Limb (tissue), 2 donors: ENCODE measurements around the gene FSTL5.
A peak's percentile ranks its signal among the peaks of the same experiment; 100 is the strongest.
"Not testable (repeated sequence)": the region's sequence is repeated elsewhere in the genome, so short reads cannot be mapped to it uniquely, and the experiment has no call there.

Experiments
- DNase-seq, 2 donors: peaks; one replicate each; pipeline ENCODE4 v3.0.0-alpha.2; 2016; ENCODE audit errors: extremely low spot score in 2 of 2

FSTL5 gene

GRCh38 chr4:161850631-161851030, 313.2 kb downstream of the FSTL5 start:
- DNase-seq: no peak

DNA sequence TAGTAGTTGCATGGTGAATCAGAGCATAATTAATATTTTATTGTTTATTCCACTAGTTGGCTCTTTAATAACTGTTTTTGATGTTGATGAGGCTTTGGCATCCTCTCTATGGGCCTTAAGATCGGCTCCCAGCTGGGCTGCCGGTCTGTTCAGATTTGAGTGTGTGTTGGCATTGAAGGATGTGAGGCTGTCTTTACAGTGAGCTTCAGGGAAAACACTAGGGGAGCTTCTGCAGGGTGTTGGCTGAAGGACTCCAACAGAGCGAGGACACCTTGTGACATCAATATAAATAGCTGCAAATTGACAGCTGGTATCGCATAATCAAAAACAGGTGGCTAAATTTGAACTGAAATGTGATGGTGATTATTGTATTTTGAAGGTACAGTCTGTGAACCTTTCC, 322.0 kb downstream of the FSTL5 start:
- DNase-seq: no peak

DNA sequence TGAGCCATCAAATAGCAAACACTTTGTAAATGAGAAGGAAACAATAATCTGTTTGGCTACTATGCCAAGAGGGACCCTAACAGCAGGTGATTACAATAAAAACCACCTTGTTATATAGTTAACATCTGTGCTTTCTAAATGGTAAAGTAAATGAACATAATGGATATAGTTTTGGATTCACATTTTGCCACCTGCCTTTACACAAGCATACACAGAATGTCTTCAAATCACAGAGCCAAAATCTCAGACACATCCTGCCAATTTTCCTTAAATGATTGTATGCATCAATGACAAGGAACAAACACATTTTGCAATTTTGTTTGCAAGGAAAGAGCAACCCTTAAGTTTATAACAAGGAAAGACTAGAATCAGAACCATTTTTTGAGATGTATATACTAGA, 334.2 kb downstream of the FSTL5 start:
- DNase-seq: no peak

DNA sequence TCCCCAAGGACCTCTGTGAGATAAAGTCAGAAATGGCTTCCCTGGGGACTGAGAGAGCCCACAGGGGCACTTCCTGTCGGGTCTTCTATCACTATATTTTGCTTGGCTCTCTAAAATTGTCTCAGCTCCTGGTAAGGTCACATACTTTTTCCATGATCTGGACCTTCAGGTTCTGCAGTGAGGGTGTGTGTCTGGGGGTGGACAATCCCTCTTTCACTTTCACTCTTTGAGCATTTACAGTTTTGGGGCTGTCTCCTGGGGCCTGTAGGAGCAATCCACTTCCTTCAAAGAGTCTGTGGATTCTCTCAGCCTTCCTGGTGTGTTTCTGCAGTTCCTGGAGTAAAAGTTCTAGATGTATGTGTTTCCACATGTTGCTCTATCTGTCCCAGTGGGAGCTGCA, 335.7 kb downstream of the FSTL5 start:
- no peak for DNase-seq

- no peak for DNase-seq
Measured at GRCh38 chr4:161827013-161827412, 336.8 kb downstream of the FSTL5 start.

DNA sequence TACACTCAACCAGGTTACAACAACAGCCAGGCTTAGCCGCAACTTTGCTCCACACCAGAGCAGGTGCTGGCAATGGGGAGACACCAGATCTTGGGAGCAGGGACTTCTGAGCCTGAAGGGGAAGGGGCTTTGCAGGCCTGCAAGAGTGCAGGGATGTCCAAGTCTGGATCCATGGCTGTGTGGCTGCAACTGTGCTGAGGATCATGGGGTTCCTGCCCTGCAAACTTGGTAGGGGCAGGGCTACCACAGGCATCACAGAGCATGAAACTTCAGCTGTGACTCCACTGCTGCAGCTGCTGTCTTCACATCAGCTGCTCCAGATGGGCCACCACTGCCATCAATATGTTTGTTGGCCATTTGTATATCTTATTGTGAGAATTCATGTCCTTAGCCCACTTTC, 340.4 kb downstream of the FSTL5 start:
- no peak for DNase-seq

DNA sequence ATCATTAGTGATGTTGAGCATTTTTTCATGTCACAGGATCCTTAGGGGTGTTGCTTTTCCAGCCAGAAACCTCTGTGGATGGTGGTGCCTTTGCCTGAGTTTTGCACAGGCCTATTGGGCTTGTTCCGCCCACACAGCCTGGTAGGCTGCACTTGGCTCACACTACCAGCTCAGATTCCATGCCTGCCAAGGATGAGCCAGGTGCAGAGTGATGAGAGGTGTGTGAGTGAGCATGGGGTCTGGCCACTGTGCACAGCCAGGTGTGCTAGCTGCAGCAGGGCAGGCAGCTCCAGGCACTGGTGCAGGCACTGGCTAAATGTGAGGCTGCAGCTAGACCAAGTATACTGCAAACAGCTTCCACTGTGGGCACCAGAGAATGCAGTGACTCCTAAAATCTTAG, 341.6 kb downstream of the FSTL5 start:
- no peak for DNase-seq

DNA sequence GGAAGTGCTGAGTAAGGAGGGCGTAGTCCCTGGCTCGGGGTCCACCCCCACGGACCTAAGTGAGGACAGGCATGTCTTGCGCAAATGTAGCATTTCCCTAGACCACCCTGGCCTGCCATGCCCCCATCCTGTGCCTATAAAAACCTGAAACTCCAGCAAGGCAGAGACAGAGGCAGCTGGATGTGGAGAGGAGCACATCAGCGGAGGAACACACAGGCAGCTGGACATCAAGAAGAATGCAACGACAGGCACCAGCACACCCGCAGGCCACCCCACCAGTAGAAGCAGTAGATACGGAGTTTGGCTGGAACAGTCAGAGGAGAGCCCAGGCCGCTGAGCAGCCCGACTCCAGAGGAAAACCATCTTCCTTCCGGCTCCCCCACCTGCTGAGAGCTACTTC, 345.9 kb downstream of the FSTL5 start:
- no peak for DNase-seq

DNA sequence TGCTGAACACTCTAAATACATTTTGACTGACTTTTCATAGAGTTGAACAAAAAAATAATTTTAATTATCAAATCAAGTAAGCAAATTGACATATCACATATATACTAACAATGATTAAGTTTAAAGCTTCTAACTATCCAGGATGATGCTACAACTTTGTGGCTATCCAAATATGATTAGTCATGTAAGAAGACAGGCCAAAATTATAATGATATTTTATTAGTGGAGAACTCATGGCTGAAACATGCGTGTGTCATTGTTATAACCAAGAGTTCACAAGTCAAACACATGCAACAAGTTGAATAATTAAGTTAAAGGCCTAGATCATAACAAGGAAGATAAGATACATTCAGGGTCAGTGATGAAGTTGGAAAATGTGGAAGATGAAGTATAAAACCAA, 346.8 kb downstream of the FSTL5 start:
- DNase-seq: no peak

DNA sequence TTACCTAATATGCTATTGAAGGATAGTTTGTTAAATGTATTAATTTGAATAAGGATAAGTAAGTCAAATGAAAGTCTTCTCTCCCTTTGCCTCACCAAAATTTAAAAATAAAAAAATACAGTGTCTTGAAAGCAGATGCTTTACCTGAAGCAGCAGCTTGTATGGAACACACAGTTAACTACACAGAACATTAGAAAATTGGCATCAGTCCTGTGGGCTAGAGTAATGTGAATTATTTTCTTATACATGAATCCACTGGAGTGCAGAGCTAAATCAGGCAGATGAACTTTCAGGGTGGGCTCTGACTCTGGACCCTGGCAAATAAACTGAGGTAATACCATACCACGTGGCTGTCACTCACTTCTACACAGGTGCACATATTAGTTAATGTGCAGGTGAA, 348.0 kb downstream of the FSTL5 start:
- DNase-seq: no peak

DNA sequence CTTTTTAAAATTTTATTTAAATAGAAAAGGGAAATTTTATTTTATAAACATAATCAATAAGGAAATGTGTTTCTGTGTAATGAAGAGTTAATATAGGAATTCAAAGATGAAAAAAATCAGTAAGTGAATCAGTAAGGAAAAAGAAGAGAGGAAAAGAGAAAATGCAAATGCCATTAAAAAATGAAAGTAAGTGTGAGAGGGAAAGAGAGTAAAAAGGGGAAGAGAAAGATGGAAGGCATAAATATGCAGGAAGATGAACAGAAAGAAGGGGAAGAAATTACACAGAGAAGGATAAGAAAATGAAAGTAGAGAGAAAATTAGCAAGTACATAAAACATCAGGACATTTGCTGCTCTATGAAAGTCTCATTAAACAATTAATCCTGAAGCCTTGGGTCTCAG, 349.9 kb downstream of the FSTL5 start:
- DNase-seq: no peak

- DNase-seq: no peak
Measured at GRCh38 chr4:161813389-161813788, 350.4 kb downstream of the FSTL5 start.

GRCh38 chr4:161803171-161803570, 360.6 kb downstream of the FSTL5 start:
- no peak for DNase-seq

GRCh38 chr4:161799710-161800109, 364.1 kb downstream of the FSTL5 start:
- DNase-seq: no peak

DNA sequence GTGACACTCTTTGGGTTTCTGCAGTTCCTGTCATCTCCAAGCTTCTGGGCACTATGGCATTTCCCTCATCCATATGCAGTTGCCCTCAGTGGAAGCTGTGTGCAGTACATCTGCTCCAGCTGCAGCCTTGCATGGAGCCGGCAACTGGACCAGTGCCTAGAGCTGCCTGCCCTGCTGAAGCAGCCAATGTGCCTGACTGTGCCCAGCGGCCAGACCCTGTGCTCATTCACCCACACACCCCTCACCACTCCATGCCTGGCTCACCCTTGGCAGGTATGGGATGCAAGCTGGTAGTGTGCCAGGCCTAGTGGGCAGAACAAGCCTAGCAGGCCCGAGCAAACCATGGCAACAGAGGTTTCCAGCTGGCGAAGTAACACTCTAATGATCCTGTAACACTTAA, 370.8 kb downstream of the FSTL5 start:
- peak in 1 of 2 donors; percentile 25 for DNase-seq

DNA sequence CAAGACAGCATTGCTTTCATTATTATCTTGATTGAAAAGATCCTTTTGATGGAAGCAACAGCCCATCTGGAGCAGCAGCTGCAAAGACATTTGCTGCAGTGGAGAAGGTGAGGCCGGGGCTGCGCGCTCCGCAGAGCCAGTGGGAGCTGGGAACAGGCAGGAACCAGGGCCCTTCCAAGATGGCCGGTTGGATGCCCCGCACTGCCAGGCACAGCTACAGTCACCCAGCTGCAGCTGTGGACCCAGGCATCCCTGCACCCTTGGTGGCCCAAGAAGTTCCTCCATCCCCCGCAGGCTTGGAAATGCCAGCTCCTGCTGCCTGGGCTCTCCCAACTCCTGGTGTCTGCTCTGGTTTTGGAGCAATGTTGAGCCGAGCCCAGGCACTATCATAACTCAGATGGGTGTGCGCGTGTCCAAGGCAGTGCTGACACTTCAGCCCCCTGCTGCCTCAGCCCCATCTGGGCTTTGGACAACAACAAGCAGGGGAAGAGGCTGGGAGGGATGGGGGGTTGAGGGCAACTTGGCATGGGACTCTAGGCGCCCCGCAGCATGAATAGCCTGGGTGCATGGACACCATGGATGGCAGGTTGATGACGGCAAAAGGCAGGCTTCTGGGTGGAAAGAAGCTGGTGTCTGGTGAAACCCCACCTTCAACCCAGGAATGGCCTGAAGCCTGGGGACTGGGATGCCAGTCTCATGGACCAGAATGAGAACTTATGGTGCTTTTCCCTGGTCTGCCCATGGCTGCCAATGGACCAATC, 371.8 kb downstream of the FSTL5 start:
- DNase-seq: no peak

DNA sequence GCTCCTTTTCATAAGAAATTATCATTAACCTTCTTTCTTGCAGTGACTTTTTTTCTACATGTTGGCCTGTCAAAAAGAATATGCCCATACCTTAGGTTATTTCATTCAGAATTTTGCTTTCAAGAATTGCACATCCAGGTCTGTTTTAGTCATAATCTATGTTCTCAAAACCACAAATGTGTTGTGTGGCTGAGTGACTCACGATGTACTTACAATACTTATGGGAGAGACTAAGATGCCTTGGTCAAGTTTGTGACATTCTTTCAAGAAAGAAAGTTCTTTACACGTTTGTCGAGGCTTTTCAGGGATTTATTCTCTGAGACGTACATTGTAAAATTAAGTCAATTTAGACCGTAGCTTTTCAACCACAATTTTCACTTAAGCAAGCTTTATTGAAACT, 396.7 kb downstream of the FSTL5 start:
- DNase-seq: no peak

GRCh38 chr4:161762796-161763195, 401.0 kb downstream of the FSTL5 start:
- no peak for DNase-seq

DNA sequence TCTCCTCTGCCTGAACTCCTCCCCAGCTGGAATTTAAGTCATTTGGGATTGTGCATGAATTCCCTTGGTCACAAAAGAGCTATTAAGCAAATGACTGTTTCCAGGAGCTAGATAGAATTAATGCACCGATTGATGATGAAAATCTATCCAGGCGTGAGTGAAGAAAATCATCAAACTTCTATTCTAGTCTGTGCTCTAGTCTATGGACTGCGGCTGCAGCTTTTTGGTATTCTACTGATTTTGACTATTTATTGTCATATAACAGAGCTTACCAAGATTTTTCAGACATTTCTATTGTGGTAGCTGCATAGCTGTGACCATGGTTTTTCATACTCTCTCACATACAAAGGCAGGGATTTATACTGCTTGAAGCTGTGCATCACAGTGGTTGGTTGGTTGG, 403.8 kb downstream of the FSTL5 start:
- DNase-seq: no peak

GRCh38 chr4:161758412-161758811, 405.4 kb downstream of the FSTL5 start:
- DNase-seq: not testable (repeated sequence)

DNA sequence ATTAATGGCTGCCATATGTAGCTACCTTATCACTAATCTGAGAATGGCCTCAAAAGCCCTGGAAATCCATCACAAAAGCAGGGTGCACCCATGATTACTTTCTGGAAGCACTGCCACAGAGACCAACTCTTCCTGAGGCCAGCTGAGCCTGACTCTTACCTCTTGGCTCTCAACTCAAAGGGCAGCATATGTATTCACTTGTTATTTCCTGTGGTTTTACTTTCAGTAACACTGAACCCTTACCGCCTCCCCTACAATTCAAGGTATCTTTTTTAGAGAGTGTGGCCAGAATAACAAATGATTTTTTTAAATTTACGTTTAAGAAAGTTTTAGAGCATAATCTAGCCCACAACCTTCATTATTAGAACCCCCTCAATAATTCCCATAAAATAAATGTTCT, 434.9 kb downstream of the FSTL5 start:
- no peak for DNase-seq

DNA sequence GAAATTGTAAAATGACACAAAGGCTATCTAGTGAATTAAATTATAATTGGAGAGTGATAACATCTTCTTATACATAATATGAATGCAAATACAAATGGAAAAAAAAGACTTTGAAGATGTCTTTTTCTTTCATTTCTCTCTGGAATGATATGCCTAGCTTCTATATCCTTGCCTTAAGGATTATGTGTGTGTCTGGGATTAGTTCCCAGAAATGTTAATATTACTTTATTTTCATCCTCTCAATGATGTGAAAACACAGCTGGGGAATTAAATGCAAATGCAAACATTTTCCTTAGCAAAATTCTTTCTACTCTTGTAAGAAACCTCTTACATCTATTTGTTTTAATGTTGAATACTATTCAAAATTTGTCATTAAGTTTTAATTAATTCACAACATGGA, 441.9 kb downstream of the FSTL5 start:
- peak in 1 of 2 donors; percentile 4 for DNase-seq

GRCh38 chr4:161717084-161717483, 446.7 kb downstream of the FSTL5 start:
- no peak for DNase-seq

- DNase-seq: peak in 1 of 2 donors; percentile 18
Measured at GRCh38 chr4:161714931-161715330, 448.9 kb downstream of the FSTL5 start.
